K562 (cell line): Measurements from ENCODE around the gene LRRC7. TPM values are rescaled to one million over a fixed set of nuclear protein-coding genes. Genes with fewer than 3 reads are reported as not detected.

Experiments used
- ATAC-seq: fragments of 200-7000 bp; cut with Tn5 transposase; 3 replicates; pipeline ENCODE4 v1.9.1; 2020; ENCODE audit warnings: moderate library complexity
- BruUV-seq: library from RNA; stranded (reverse); fragments of 400-500 nt; replicated peaks from 2 replicates; lab custom pipeline; 2021; lab: Mats Ljungman, UMichigan
- CTCF ChIA-PET: fragments of 300-600 bp; formaldehyde crosslinking; extraction: SDS; loops from one replicate; lab custom pipeline; 2021; ENCODE audit warnings: low intra/inter-chr PET ratio; lab: Yijun Ruan, JAX
- POLR2A ChIA-PET: fragments of 300-600, 350-650 bp; sonication (Branson Sonifier 250); formaldehyde crosslinking; extraction: SDS; loops from one replicate; lab custom pipeline; 2021; ENCODE audit warnings: antibody characterized with exemption, inconsistent platforms; lab: Yijun Ruan, JAX
- DNase-seq, 4 experiments: peaks; one replicate each; pipeline versions ENCODE4 v3.0.0 to v3.0.0-alpha.2; 2011 to 2018; ENCODE audit warnings: low spot score in 3 of 4, mixed read lengths in 3 of 4; ENCODE audit errors: extremely low read depth in 1 of 4
- FAIRE-seq: peaks from 2 replicates; lab custom pipeline; 2011; peaks lifted over from hg19 to GRCh38; lab: Jason Lieb, UNC
- H2AFZ ChIP-seq: 2 replicates; pipeline ENCODE4 v1.6.0; 2011; ENCODE audit warnings: low read depth, low read length, control low read depth, inconsistent platforms
- H3K27ac ChIP-seq: fragments of 200-600 bp; 3 replicates; pipeline ENCODE4 v1.8.0; 2011; ENCODE audit warnings: low read depth, mild to moderate bottlenecking, control low read depth, inconsistent platforms, low read length, moderate library complexity, mixed read lengths; ENCODE audit errors: extremely low read depth
- H3K27me3 ChIP-seq, 2 experiments: fragments of 300-600 bp in 1 of 2; 2 replicates in 1 of 2; 3 replicates in 1 of 2; pipeline versions ENCODE4 v1.6.0 to v1.8.0; 2011; ENCODE audit warnings: inconsistent platforms in 2 of 2, low read length in 2 of 2, mild to moderate bottlenecking in 1 of 2, mixed read lengths in 1 of 2, moderate library complexity in 1 of 2; ENCODE audit not compliant: control insufficient read depth in 2 of 2, insufficient read depth in 2 of 2
- H3K36me3 ChIP-seq: fragments of 300-600 bp; 3 replicates; pipeline ENCODE4 v1.8.0; 2011; ENCODE audit warnings: mild to moderate bottlenecking, low read length, inconsistent platforms; ENCODE audit not compliant: control insufficient read depth, insufficient read depth
- H3K4me1 ChIP-seq, 2 experiments: fragments of 200-600 bp in 1 of 2; replicated peaks in 1 of 2; 2 replicates in 1 of 2; 3 replicates in 1 of 2; pipeline versions ENCODE4 v1.5.1 to v1.8.0; 2011; ENCODE audit warnings: inconsistent platforms in 2 of 2, low read length in 2 of 2, mild to moderate bottlenecking in 1 of 2, mixed read lengths in 1 of 2, moderate library complexity in 1 of 2; ENCODE audit not compliant: control insufficient read depth in 2 of 2, insufficient read depth in 2 of 2
- H3K4me2 ChIP-seq: 2 replicates; pipeline ENCODE4 v1.6.1; 2011; ENCODE audit warnings: low read length, control low read depth, inconsistent platforms, mixed read lengths; ENCODE audit not compliant: insufficient read depth
- H3K4me3 ChIP-seq: fragments of 200-600 bp; sonication (generic), shearing (Covaris generic); 2 replicates; pipeline ENCODE4 v1.5.1; 2016; ENCODE audit warnings: control low read depth, inconsistent platforms
- H3K79me2 ChIP-seq: fragments of 200-600 bp; 3 replicates; pipeline ENCODE4 v1.8.0; 2011; ENCODE audit warnings: low read length, inconsistent platforms; ENCODE audit not compliant: control insufficient read depth, insufficient read depth
- H3K9ac ChIP-seq, 2 experiments: 2 replicates each; pipeline versions ENCODE4 v1.6.0 to v1.6.1; 2011; ENCODE audit warnings: low read depth in 2 of 2, low read length in 2 of 2, control low read depth in 1 of 2, inconsistent platforms in 1 of 2, mild to moderate bottlenecking in 1 of 2, mixed read lengths in 1 of 2; ENCODE audit not compliant: insufficient read depth in 1 of 2
- H3K9me1 ChIP-seq: one replicate; pipeline ENCODE4 v1.6.0; 2011; ENCODE audit warnings: inconsistent platforms, mild to moderate bottlenecking, low read length, moderate library complexity; ENCODE audit not compliant: control insufficient read depth, insufficient read depth
- H3K9me3 ChIP-seq: replicated peaks from 2 replicates; pipeline ENCODE4 v1.5.1; 2011; ENCODE audit warnings: low read depth, low read length, inconsistent platforms; ENCODE audit not compliant: control insufficient read depth, insufficient read depth
- H4K20me1 ChIP-seq: replicated peaks from 2 replicates; pipeline ENCODE4 v1.6.1; 2011; ENCODE audit warnings: low read length, inconsistent platforms, mixed read lengths; ENCODE audit not compliant: control insufficient read depth, insufficient read depth
- BCLAF1 ChIP-seq, 2 experiments: fragments of 450-650 bp in 1 of 2; IDR thresholded peaks; 2 replicates each; pipeline ENCODE4 v1.6.1; 2011 to 2017; ENCODE audit warnings: low read depth in 2 of 2, antibody characterized with exemption in 1 of 2, borderline replicate concordance in 1 of 2, low read length in 1 of 2, mild to moderate bottlenecking in 1 of 2, mixed read lengths in 1 of 2; ENCODE audit not compliant: control insufficient read depth in 1 of 2
- KLF1 ChIP-seq: fragments of 450-650 bp; IDR thresholded peaks from 2 replicates; pipeline ENCODE4 v1.6.1; 2016; ENCODE audit warnings: missing genetic modification characterization, missing compliant biosample characterization
- NBN ChIP-seq: fragments of 450-650 bp; IDR thresholded peaks from 2 replicates; pipeline ENCODE4 v1.6.1; 2016; ENCODE audit warnings: low read depth, mild to moderate bottlenecking
- NEUROD1 ChIP-seq: fragments of 150-350 bp; IDR thresholded peaks from 2 replicates; pipeline ENCODE4 v1.6.1; 2014; ENCODE audit warnings: borderline replicate concordance, low read length, low read depth; ENCODE audit not compliant: partially characterized antibody
- NR2C2 ChIP-seq, 2 experiments: fragments of 200-800 bp in 1 of 2; sonication (Bioruptor generic) in 1 of 2; sonication (generic) in 1 of 2; formaldehyde crosslinking in 1 of 2; IDR thresholded peaks; 2 replicates each; pipeline versions ENCODE4 v1.6.1 to v1.8.0; 2016 to 2022; ENCODE audit warnings: mild to moderate bottlenecking in 1 of 2, missing compliant biosample characterization in 1 of 2, missing genetic modification characterization in 1 of 2, missing genetic modification reagents in 1 of 2
- NR4A1 ChIP-seq, 2 experiments: fragments of 250-450 bp in 1 of 2; fragments of 450-650 bp in 1 of 2; sonication (Bioruptor Pico) in 1 of 2; IDR thresholded peaks; 2 replicates each; pipeline versions ENCODE4 v1.4.0 to v1.6.1; 2016 to 2020; ENCODE audit warnings: mild to moderate bottlenecking in 2 of 2, missing compliant biosample characterization in 1 of 2, missing genetic modification characterization in 1 of 2, moderate library complexity in 1 of 2
- POU5F1 ChIP-seq: fragments of 150-350 bp; IDR thresholded peaks from 2 replicates; pipeline ENCODE4 v1.6.1; 2014; ENCODE audit warnings: borderline replicate concordance, low read length, low read depth, mild to moderate bottlenecking; ENCODE audit not compliant: partially characterized antibody
- SMAD4 ChIP-seq: fragments of 250-450 bp; sonication (Bioruptor Pico); conservative IDR thresholded peaks from 2 replicates; pipeline ENCODE4 v1.8.0; 2021; ENCODE audit warnings: inconsistent platforms, mild to moderate bottlenecking, moderate library complexity
- SMARCB1 ChIP-seq: IDR thresholded peaks from 2 replicates; pipeline ENCODE4 v1.6.1; 2011; ENCODE audit warnings: improper control_type of control experiment, low read depth; ENCODE audit not compliant: insufficient read length
- SUPT5H ChIP-seq: fragments of 450-650 bp; IDR thresholded peaks from 2 replicates; pipeline ENCODE4 v1.6.1; 2016
- WHSC1 ChIP-seq: IDR thresholded peaks from one replicate; pipeline ENCODE4 v1.6.1; 2012; ENCODE audit warnings: low read length, control low read depth, inconsistent platforms
- ZNF280B ChIP-seq: fragments of 250-450 bp; sonication (Bioruptor Pico); IDR thresholded peaks from 2 replicates; pipeline ENCODE4 v1.5.1; 2021; ENCODE audit warnings: mild to moderate bottlenecking
- WGBS: fragments of 100-300 bp; shearing (Covaris generic); methylation state at CpG from one replicate; pipeline ENCODE4 v1.1.6; 2016; ENCODE audit warnings: low coverage, mixed read lengths; ENCODE audit not compliant: insufficient coverage; ENCODE audit errors: missing lambda C conversion rate; 5-methylcytosine and 5-hydroxymethylcytosine counted together
- in situ Hi-C: fragments of 300-500 bp; cut with MboI; formaldehyde crosslinking; loops from 4 replicates; pipeline ENCODE4 v1.15.0; 2018; ENCODE audit warnings: inconsistent platforms, mixed read lengths
- intact Hi-C: fragments of 100-400 bp; cut with micrococcal nuclease; formaldehyde crosslinking; loops from 2 replicates; pipeline ENCODE4 v1.14.2; 2022
- polyA plus RNA-seq, 8 experiments: library from polyadenylated mRNA; depleted of rRNA in 4 of 8; stranded (reverse) in 5 of 8; unstranded in 3 of 8; fragments of >200 nt; fragmentation: Nextera tagmentation in 2 of 8; fragmentation: Illumina TruSeq in 1 of 8; extraction: Ambion mirVana in 2 of 8; extraction: Trizol in 1 of 8; gene quantifications; 2 replicates each; pipeline versions ENCODE4 v1.2.1 to v1.2.3, GENCODE V29; 2011 to 2014; ENCODE audit warnings: inconsistent platforms in 1 of 8, missing spikeins in 1 of 8
- total RNA-seq, 7 experiments: library from RNA; depleted of rRNA in 6 of 7; stranded (reverse); fragments of >200 nt in 6 of 7; fragmentation: Illumina TruSeq in 2 of 7; extraction: Trizol in 2 of 7; gene quantifications; 2 replicates each; pipeline versions ENCODE4 v1.2.1 to v1.2.3, GENCODE V29; 2011 to 2021; ENCODE audit warnings: low replicate concordance in 1 of 7

LRRC7 gene
- total and polyA plus RNA-seq, 9 of the 15 experiments (the other 6 are each of a cell fraction or from before 2014, with no cell fraction given) = 0.09 to 0.94 (median 0.49) TPM

- H3K9me3 ChIP-seq = no peaks in the 10 kb centered on the region; the same call in 1 of the 2 replicates
- no peak for FAIRE-seq
- ATAC-seq = no peak
- CTCF ChIA-PET = no interaction called here
- WGBS = 17% methylated on average over 2 of the region's 2 CpGs
- H2AFZ ChIP-seq = no peak overlapping the region
- H3K79me2 ChIP-seq = no peaks in the 10 kb centered on the region
- no peaks in the 10 kb centered on the region for H3K9me1 ChIP-seq
- no peak overlapping the region for H3K27ac ChIP-seq
- no TSS peak for BruUV-seq
- intact Hi-C loops = no loop called here
- H3K4me2 ChIP-seq = no peak overlapping the region
- in situ Hi-C loops = no loop called here
- peak in 1 of 4 experiments; percentile 4 for DNase-seq
- no peak overlapping the region for H3K9ac ChIP-seq
- no peak overlapping the region for H3K4me3 ChIP-seq
- H4K20me1 ChIP-seq = no peaks in the 10 kb centered on the region
- H3K27me3 ChIP-seq = no peaks in the 10 kb centered on the region
- POLR2A ChIA-PET = no interaction called here
- no peaks in the 10 kb centered on the region for H3K4me1 ChIP-seq
- H3K36me3 ChIP-seq = no peaks in the 10 kb centered on the region
- TF ChIP-seq ZNF280B (CRISPR knock-in tag) (no peak), POU5F1 (no peak), NBN (no peak), NR2C2 (CRISPR knock-in tag; IDR thresholded peaks at IDR 0.05) (no peak), NR2C2 (tag; IDR thresholded peaks at IDR 0.05) (no peak), WHSC1 (no peak), BCLAF1 (IDR thresholded peaks at IDR 0.05; ENCODE audit: borderline replicate concordance in 1 of 2, control insufficient read depth in 1 of 2, low read depth in 2 of 2, low read length in 1 of 2) (no peak), SMAD4 (CRISPR knock-in tag) (no peak), SUPT5H (no peak), SMARCB1 (no peak), NEUROD1 (no peak), KLF1 (tag) (no peak), NR4A1 (CRISPR knock-in tag; IDR thresholded peaks at IDR 0.05) (no peak), NR4A1 (tag; IDR thresholded peaks at IDR 0.05) (no peak)
Observed at GRCh38 chr1:69688193-69688592, 120.5 kb downstream of the LRRC7 start.
